ENCODE data around the gene DTX1.
"Not testable (repeated sequence)": the region's sequence is repeated elsewhere in the genome, so short reads cannot be mapped to it uniquely, and the experiment has no call there.

DTX1 gene

DNA sequence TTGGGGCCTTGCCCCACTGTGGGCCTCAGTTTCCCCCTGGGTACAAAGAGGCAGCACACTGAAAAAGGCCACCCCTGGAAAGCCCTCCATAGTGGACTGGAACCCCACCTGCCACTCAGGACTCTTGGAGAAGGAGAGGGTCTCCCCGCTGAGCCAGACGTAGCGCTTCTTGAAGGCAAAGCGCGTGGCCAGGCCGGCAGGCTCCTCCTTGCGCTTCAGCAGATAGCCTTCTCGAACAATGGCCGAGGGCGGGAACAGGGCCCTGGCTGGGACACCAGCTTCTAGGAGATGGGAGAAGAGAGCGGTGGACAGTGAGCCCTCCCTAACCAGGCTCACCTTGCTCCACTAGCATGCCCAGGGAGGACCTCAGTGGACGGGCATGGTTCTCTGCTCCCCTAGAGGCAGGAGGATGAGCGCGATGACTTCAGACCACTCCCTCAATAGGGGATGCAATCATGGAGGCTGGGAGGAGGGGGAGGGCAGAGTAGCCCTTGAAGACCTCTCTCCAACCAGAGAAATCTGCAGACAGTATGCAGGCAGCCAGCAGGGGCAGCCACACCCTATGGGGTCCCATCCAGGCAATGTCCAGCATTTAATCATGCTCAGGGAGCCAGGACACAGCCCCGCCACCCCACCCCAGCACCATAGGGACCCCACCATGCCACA, 49.2 kb downstream of the DTX1 start:
- Histone ChIP-seq H3K4me3 (ENCODE audit: low read length) (no peak overlapping the region), H3K4me1 (ENCODE audit: control insufficient read depth, insufficient read depth, low read length) (no peaks in the 10 kb centered on the region), H3K9ac (ENCODE audit: low read length) (no peak overlapping the region), H3K36me3 (ENCODE audit: control insufficient read depth, insufficient read depth, low read length) (no peaks in the 10 kb centered on the region), H3K27ac (ENCODE audit: low read depth, low read length) (no peak overlapping the region), H3K27me3 (ENCODE audit: control insufficient read depth, insufficient read depth, low read length) (no peaks in the 10 kb centered on the region)

DNA sequence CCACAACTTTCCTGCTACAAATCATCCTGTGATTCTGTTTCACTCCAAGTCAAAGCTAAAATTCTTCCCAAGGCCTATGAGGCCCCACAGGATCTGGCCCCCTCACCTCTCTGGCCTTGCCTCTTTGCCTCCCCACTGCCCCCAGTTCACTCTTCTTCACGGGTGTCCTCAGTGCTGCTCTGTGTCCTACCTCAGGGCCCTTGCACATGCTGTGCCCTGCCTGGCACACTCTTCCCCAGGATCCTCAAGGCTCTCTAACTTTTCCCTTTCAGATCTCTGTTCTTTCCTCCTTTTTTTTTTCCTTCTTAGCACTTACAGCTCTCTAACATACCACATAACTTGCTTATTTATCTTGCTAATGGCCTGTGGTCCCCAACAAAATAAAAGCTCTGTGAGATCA, 49.8 kb downstream of the DTX1 start:
- H3K4me1 ChIP-seq (ENCODE audit: control insufficient read depth, insufficient read depth, low read length) = no peaks in the 10 kb centered on the region
- no peaks in the 10 kb centered on the region for H3K36me3 ChIP-seq (ENCODE audit: control insufficient read depth, insufficient read depth, low read length)
- no peak overlapping the region for H3K4me3 ChIP-seq (ENCODE audit: low read length)
- H3K27me3 ChIP-seq (ENCODE audit: control insufficient read depth, insufficient read depth, low read length) = no peaks in the 10 kb centered on the region
- H3K27ac ChIP-seq (ENCODE audit: low read depth, low read length) = no peak overlapping the region
- H3K9ac ChIP-seq (ENCODE audit: low read length) = no peak overlapping the region

- H3K27me3 ChIP-seq (ENCODE audit: control insufficient read depth, insufficient read depth, low read length) = no peaks in the 10 kb centered on the region
- H3K27ac ChIP-seq (ENCODE audit: low read depth, low read length) = no peak overlapping the region
- no peak overlapping the region for H3K4me3 ChIP-seq (ENCODE audit: low read length)
- H3K36me3 ChIP-seq (ENCODE audit: control insufficient read depth, insufficient read depth, low read length) = no peaks in the 10 kb centered on the region
- H3K9ac ChIP-seq (ENCODE audit: low read length) = no peak overlapping the region
- no peaks in the 10 kb centered on the region for H3K4me1 ChIP-seq (ENCODE audit: control insufficient read depth, insufficient read depth, low read length)
These were observed 51.8 kb downstream of the DTX1 start for GRCh38 chr12:113108308-113108707.

- no peak overlapping the region for H3K4me3 ChIP-seq (ENCODE audit: low read length)
- H3K27ac ChIP-seq (ENCODE audit: low read depth, low read length) = no peak overlapping the region
- H3K4me1 ChIP-seq (ENCODE audit: control insufficient read depth, insufficient read depth, low read length) = no peaks in the 10 kb centered on the region
- H3K27me3 ChIP-seq (ENCODE audit: control insufficient read depth, insufficient read depth, low read length) = no peaks in the 10 kb centered on the region
- no peaks in the 10 kb centered on the region for H3K36me3 ChIP-seq (ENCODE audit: control insufficient read depth, insufficient read depth, low read length)
- H3K9ac ChIP-seq (ENCODE audit: low read length) = no peak overlapping the region
These were observed 52.8 kb downstream of the DTX1 start for GRCh38 chr12:113109360-113109759.

DNA sequence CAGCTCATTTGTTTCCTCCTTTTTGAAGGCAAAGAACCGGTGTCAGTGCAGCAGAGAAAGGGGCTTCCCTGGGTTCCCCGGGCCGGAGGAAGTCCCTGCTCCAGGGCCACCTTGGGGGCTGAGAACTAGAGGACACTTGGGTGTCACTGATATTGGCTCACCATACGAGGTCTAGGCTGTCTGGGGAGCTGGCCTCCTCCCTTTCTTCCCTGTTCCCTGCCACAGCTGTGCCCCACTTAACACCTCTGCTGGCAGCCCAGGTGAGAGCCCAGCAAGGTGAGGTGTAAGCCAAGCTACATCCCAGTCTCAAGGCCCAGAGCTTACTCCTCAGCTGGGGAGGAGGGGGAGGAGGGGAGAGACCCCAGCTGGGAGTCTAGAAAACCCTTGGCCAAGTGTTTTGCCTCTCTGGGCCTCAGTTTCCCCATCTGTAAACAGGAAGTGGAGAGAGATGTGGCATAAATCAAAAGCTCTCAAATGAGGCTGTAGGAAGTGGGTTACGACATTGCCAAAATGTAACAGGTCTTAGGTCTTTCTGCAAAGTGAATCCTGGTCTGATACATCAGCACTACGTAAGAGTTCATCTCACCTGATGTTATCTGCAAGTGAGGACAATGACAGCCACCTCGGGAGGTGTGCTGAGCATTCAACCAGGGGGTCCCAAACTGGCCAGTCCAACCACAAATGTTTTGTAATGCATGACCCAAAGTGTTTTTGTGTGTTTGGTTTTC, 53.5 kb downstream of the DTX1 start:
- Histone ChIP-seq H3K36me3 (ENCODE audit: control insufficient read depth, insufficient read depth, low read length) (no peaks in the 10 kb centered on the region), H3K4me3 (ENCODE audit: low read length) (no peak overlapping the region), H3K27ac (ENCODE audit: low read depth, low read length) (no peak overlapping the region), H3K9ac (ENCODE audit: low read length) (no peak overlapping the region), H3K4me1 (ENCODE audit: control insufficient read depth, insufficient read depth, low read length) (no peaks in the 10 kb centered on the region), H3K27me3 (ENCODE audit: control insufficient read depth, insufficient read depth, low read length) (no peaks in the 10 kb centered on the region)

DNA sequence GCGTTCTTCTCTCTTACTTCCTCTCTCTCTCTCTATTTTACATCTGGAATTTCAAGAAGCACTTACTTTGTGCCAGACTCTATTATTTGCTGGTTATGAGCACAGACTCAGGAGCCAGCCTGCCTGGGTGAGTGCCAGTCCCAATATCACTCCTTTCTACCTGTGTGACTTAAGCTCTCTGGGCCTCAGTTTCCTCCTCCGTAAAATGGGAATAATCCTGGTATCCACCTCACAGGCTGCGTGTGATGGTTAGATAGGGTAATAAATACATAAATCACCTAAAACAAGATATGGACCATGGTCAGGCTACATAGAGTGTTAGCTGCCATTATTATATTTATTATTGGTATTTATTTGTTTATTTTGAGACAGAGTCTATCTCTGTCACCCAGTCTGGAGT, 54.7 kb downstream of the DTX1 start:
- Histone ChIP-seq H3K27ac (ENCODE audit: low read depth, low read length) (no peak overlapping the region), H3K27me3 (ENCODE audit: control insufficient read depth, insufficient read depth, low read length) (no peaks in the 10 kb centered on the region), H3K9ac (ENCODE audit: low read length) (no peak overlapping the region)

DNA sequence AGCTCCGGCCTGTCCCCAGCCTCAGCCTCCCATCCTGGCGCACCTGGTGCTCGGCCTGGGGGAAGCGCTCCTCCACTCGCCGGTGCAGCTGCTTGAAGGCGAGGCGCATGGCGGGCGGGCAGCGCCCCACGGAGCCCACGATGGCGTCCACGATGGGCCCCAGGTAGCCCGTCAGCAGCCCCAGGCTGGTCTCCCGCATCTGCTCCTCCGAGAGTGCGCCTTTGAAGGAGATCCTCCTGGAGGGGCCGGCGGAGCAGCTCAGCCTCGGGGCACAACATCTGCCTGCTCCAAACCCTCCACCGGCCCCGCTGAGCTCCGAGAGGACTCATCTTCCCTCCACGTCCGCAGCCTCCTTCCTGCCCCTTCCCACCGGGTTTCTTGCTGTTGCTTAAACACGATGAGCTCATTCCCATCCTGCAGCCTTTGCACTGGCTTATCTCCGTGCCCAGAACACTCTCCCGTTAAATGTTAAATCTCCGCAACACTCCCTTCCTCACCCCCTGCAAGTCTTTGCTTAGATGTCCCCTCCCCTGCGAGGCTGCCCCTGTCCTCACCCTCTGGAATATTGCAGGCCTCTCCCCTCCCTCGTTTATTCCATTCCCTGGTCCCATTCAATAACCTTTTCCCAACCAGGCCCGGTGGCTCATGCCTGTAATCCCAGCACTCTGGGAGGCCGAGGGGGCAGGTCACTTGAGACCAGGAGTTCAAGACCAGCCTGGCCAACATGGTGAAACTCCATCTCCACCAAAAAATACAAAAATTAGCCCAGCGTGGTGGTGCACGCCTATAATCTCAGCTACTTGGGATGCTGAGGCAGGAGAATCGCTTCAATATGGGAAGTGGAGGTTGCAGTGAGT, 55.7 kb downstream of the DTX1 start:
- H3K4me1 ChIP-seq (ENCODE audit: control insufficient read depth, insufficient read depth, low read length) = no peaks in the 10 kb centered on the region
- no peaks in the 10 kb centered on the region for H3K27me3 ChIP-seq (ENCODE audit: control insufficient read depth, insufficient read depth, low read length)
- no peak overlapping the region for H3K9ac ChIP-seq (ENCODE audit: low read length)
- H3K36me3 ChIP-seq (ENCODE audit: control insufficient read depth, insufficient read depth, low read length) = no peaks in the 10 kb centered on the region
- H3K4me3 ChIP-seq (ENCODE audit: low read length) = no peak overlapping the region
- H3K27ac ChIP-seq (ENCODE audit: low read depth, low read length) = no peak overlapping the region

More for the DNA sequence above, 54.7 kb downstream of the DTX1 start:
- no peaks in the 10 kb centered on the region for H3K36me3 ChIP-seq (ENCODE audit: control insufficient read depth, insufficient read depth, low read length)
- H3K4me1 ChIP-seq (ENCODE audit: control insufficient read depth, insufficient read depth, low read length) = no peaks in the 10 kb centered on the region
- no peak overlapping the region for H3K4me3 ChIP-seq (ENCODE audit: low read length)

GRCh38 chr12:113113397-113113796, 56.9 kb downstream of the DTX1 start:
- Histone ChIP-seq H3K4me3 (ENCODE audit: low read length) (no peak overlapping the region), H3K27ac (ENCODE audit: low read depth, low read length) (no peak overlapping the region), H3K9ac (ENCODE audit: low read length) (no peak overlapping the region), H3K4me1 (ENCODE audit: control insufficient read depth, insufficient read depth, low read length) (no peaks in the 10 kb centered on the region), H3K27me3 (ENCODE audit: control insufficient read depth, insufficient read depth, low read length) (no peaks in the 10 kb centered on the region), H3K36me3 (ENCODE audit: control insufficient read depth, insufficient read depth, low read length) (no peaks in the 10 kb centered on the region)

DNA sequence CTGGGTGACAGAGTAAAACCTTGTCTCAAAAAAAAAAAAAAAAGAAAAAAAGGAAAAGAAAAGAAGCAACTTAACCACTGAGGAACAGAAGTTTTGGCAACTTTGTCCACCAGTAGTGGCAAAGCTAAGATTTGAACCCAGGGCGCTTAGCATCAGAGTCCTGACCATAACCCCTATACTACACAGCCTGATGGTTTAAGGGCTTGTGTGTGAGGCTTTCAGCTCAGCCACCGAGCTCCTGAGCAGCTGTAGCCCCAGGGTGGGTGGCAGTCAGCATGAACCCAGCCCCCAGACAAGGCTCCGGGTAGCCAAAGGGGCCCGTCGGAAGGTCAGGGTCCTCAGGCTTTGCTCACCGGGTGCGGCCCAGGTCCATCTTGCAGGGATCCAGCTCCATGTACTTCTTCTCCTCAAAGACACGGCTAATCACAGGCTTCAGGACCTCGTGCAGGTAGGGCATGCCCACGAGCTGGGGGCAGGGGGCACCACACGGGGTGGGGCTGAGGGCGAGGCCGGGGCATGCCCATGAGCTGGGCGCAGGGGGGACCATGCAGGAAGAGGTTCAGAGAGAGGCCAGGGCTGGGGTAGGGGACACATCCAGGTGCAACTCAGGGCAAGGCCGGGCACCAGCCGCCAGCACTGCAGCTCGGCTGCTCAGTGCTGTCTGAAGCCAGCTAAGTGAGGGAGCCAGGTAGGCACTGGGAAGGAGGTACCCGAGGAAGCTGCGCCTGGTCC, 58.1 kb downstream of the DTX1 start:
- no peak overlapping the region for H3K4me3 ChIP-seq (ENCODE audit: low read length)
- no peaks in the 10 kb centered on the region for H3K36me3 ChIP-seq (ENCODE audit: control insufficient read depth, insufficient read depth, low read length)
- no peaks in the 10 kb centered on the region for H3K27me3 ChIP-seq (ENCODE audit: control insufficient read depth, insufficient read depth, low read length)
- H3K9ac ChIP-seq (ENCODE audit: low read length) = no peak overlapping the region
- no peak overlapping the region for H3K27ac ChIP-seq (ENCODE audit: low read depth, low read length)
- no peaks in the 10 kb centered on the region for H3K4me1 ChIP-seq (ENCODE audit: control insufficient read depth, insufficient read depth, low read length)

DNA sequence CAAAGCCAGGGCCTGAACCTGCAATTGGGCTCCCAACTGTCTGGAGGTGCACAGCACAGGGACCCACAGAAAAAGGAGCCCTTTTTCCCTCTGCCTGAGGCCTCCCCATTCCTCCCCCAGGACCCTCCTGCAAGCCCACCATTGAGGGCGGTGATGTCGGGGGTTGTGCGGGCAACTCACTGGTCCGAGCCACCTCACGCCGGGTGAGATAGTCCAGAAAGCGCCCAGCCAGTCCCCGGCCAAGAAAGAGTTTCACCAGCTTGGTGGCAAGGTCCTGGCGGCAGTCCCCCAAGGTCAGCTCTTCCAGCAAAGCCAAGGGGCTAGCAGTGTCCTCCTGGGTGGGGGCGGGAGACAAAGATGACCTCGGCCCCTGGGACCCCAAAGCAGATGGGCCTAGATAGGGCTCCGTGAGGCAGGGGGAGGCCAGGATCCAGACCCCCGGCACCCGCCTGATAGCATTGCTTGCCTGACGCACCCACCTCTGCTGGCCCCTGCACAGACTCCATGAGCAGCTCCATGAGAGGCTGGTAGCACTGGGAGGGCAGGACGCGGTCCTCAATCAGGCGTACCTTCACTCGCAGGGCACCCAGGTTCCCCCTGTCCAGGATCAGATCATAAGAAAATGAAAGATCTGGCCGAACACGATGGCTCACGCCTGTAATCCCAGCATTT, 59.1 kb downstream of the DTX1 start:
- no peak overlapping the region for H3K9ac ChIP-seq (ENCODE audit: low read length)
- no peaks in the 10 kb centered on the region for H3K36me3 ChIP-seq (ENCODE audit: control insufficient read depth, insufficient read depth, low read length)
- H3K4me1 ChIP-seq (ENCODE audit: control insufficient read depth, insufficient read depth, low read length) = no peaks in the 10 kb centered on the region
- no peak overlapping the region for H3K4me3 ChIP-seq (ENCODE audit: low read length)
- no peak overlapping the region for H3K27ac ChIP-seq (ENCODE audit: low read depth, low read length)
- H3K27me3 ChIP-seq (ENCODE audit: control insufficient read depth, insufficient read depth, low read length) = no peaks in the 10 kb centered on the region

- H3K4me1 ChIP-seq (ENCODE audit: control insufficient read depth, insufficient read depth, low read length) = no peaks in the 10 kb centered on the region
- H3K27ac ChIP-seq (ENCODE audit: low read depth, low read length) = no peak overlapping the region
- no peaks in the 10 kb centered on the region for H3K27me3 ChIP-seq (ENCODE audit: control insufficient read depth, insufficient read depth, low read length)
- no peak overlapping the region for H3K9ac ChIP-seq (ENCODE audit: low read length)
- H3K36me3 ChIP-seq (ENCODE audit: control insufficient read depth, insufficient read depth, low read length) = no peaks in the 10 kb centered on the region
- no peak overlapping the region for H3K4me3 ChIP-seq (ENCODE audit: low read length)
These were observed 60.3 kb downstream of the DTX1 start for GRCh38 chr12:113116875-113117274.

- not testable (repeated sequence) for H3K4me1 ChIP-seq (ENCODE audit: control insufficient read depth, insufficient read depth, low read length); H3K27ac ChIP-seq (ENCODE audit: low read depth, low read length); H3K27me3 ChIP-seq (ENCODE audit: control insufficient read depth, insufficient read depth, low read length); H3K9ac ChIP-seq (ENCODE audit: low read length); H3K4me3 ChIP-seq (ENCODE audit: low read length); H3K36me3 ChIP-seq (ENCODE audit: control insufficient read depth, insufficient read depth, low read length)
These were observed 61.2 kb downstream of the DTX1 start for GRCh38 chr12:113117684-113118083.

Data from rectal smooth muscle tissue (tissue), 1 donor.